ENCODE measurements around the gene UBAP1.
"Not testable (repeated sequence)": the region's sequence is repeated elsewhere in the genome, so short reads cannot be mapped to it uniquely, and the experiment has no call there.

- TF ChIP-seq KLF13 (tag; IDR thresholded peaks at IDR 0.05; ENCODE audit: borderline replicate concordance, low read depth); YY1 (IDR thresholded peaks at IDR 0.05; ENCODE audit: borderline replicate concordance in 1 of 3, control insufficient read depth in 1 of 3, extremely low read depth in 1 of 3, insufficient read depth in 3 of 3, insufficient read length in 1 of 3, insufficient replicate concordance in 2 of 3, low read depth in 1 of 3, low read length in 2 of 3); RBBP5 (IDR thresholded peaks at IDR 0.05; ENCODE audit: borderline replicate concordance, insufficient read depth, low read length, poor library complexity, severe bottlenecking); ZMIZ1 (IDR thresholded peaks at IDR 0.05; ENCODE audit: low read depth in 2 of 2, low read length in 2 of 2); TEAD4 (IDR thresholded peaks at IDR 0.05; ENCODE audit: low read length); TEAD4 (CRISPR knock-in tag; IDR thresholded peaks at IDR 0.05; ENCODE audit: borderline replicate concordance); ZNF518B (CRISPR knock-in tag; IDR thresholded peaks at IDR 0.05); NCOA2 (IDR thresholded peaks at IDR 0.05; ENCODE audit: partially characterized antibody in 2 of 2); MYC (IDR thresholded peaks at IDR 0.05; ENCODE audit: low read depth, low read length); MYC (CRISPR knock-in tag; IDR thresholded peaks at IDR 0.05; ENCODE audit: borderline replicate concordance, low read depth); DNMT1 (IDR thresholded peaks at IDR 0.05); CEBPB (tag; IDR thresholded peaks at IDR 0.05); MTA2 (IDR thresholded peaks at IDR 0.05; ENCODE audit: low read depth): not testable (repeated sequence)
- TF ChIP-seq, protein P1, sequence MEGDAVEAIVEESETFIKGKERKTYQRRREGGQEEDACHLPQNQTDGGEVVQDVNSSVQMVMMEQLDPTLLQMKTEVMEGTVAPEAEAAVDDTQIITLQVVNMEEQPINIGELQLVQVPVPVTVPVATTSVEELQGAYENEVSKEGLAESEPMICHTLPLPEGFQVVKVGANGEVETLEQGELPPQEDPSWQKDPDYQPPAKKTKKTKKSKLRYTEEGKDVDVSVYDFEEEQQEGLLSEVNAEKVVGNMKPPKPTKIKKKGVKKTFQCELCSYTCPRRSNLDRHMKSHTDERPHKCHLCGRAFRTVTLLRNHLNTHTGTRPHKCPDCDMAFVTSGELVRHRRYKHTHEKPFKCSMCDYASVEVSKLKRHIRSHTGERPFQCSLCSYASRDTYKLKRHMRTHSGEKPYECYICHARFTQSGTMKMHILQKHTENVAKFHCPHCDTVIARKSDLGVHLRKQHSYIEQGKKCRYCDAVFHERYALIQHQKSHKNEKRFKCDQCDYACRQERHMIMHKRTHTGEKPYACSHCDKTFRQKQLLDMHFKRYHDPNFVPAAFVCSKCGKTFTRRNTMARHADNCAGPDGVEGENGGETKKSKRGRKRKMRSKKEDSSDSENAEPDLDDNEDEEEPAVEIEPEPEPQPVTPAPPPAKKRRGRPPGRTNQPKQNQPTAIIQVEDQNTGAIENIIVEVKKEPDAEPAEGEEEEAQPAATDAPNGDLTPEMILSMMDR (IDR thresholded peaks at IDR 0.05 in 2 of 3, conservative IDR thresholded peaks at IDR 0.05 in 1 of 3; ENCODE audit: insufficient read depth in 2 of 3, low read depth in 1 of 3, low read length in 3 of 3) = not testable (repeated sequence)
- TF ChIP-seq, protein P2, sequence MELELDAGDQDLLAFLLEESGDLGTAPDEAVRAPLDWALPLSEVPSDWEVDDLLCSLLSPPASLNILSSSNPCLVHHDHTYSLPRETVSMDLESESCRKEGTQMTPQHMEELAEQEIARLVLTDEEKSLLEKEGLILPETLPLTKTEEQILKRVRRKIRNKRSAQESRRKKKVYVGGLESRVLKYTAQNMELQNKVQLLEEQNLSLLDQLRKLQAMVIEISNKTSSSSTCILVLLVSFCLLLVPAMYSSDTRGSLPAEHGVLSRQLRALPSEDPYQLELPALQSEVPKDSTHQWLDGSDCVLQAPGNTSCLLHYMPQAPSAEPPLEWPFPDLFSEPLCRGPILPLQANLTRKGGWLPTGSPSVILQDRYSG (tag; conservative IDR thresholded peaks at IDR 0.05; ENCODE audit: low read depth) = not testable (repeated sequence)
These were observed 66.4 kb downstream of the UBAP1 start for GRCh38 chr9:34245212-34245611.
